Measurements from ENCODE around the gene DCAF12L1. TPM values are rescaled to one million over a fixed set of nuclear protein-coding genes. Genes with fewer than 3 reads are reported as not detected.

Gene DCAF12L1
- total RNA-seq, 1 experiment from 2014 or later: not detected

DNA sequence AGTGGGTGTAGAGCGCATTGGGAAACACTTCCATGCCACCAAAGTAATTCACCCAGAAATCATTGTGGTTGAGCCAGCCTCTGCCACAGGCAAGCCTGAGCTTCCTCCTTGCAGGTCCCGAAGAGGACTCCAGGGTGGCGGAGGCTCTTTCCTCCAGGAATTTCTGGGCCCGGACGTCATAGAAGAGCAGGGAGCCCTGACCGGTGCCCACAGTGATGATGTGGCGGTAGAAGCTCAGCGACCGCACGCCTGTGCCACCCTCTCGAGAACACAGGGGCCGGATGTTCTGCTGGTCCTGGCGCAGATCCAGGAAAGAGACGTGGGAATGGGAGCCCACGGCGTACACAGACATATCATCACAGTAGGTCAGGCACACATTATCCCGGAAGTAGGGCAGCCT lies 1.3 kb downstream of the DCAF12L1 start:
- Histone ChIP-seq H3K79me2 (ENCODE audit: insufficient read depth, low read length) (no peaks in the 10 kb centered on the region), H3K4me2 (ENCODE audit: low read length) (no peak overlapping the region), H3K4me3 (replicated peaks in 1 of 2; ENCODE audit: low read depth in 1 of 2, low read length in 2 of 2) (no peak overlapping the region), H3K27ac (ENCODE audit: low read depth, low read length) (no peak overlapping the region), H3K9me3 (ENCODE audit: control insufficient read depth in 1 of 2, insufficient read depth in 1 of 2, low read depth in 1 of 2, low read length in 2 of 2) (no peaks in the 10 kb centered on the region), H2AFZ (ENCODE audit: low read depth, low read length, poor library complexity, severe bottlenecking) (no peak overlapping the region), H3K9ac (ENCODE audit: low read length) (no peak overlapping the region), H4K20me1 (ENCODE audit: insufficient read depth) (no peaks in the 10 kb centered on the region), H3K4me1 (ENCODE audit: control insufficient read depth in 1 of 2, insufficient read depth in 2 of 2, low read length in 2 of 2) (no peaks in the 10 kb centered on the region), H3K36me3 (ENCODE audit: control insufficient read depth in 1 of 2, insufficient read depth in 2 of 2, low read length in 2 of 2) (no peaks in the 10 kb centered on the region), H3K9me2 (ENCODE audit: insufficient read depth) (no peaks in the 10 kb centered on the region), H3K27me3 (ENCODE audit: insufficient read depth, low read length) (no peaks in the 10 kb centered on the region)
- no peak for TF ChIP-seq EZH2 (IDR thresholded peaks at IDR 0.05)
- TF ChIP-seq, protein P1, sequence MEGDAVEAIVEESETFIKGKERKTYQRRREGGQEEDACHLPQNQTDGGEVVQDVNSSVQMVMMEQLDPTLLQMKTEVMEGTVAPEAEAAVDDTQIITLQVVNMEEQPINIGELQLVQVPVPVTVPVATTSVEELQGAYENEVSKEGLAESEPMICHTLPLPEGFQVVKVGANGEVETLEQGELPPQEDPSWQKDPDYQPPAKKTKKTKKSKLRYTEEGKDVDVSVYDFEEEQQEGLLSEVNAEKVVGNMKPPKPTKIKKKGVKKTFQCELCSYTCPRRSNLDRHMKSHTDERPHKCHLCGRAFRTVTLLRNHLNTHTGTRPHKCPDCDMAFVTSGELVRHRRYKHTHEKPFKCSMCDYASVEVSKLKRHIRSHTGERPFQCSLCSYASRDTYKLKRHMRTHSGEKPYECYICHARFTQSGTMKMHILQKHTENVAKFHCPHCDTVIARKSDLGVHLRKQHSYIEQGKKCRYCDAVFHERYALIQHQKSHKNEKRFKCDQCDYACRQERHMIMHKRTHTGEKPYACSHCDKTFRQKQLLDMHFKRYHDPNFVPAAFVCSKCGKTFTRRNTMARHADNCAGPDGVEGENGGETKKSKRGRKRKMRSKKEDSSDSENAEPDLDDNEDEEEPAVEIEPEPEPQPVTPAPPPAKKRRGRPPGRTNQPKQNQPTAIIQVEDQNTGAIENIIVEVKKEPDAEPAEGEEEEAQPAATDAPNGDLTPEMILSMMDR (IDR thresholded peaks at IDR 0.05 in 2 of 3, conservative IDR thresholded peaks at IDR 0.05 in 1 of 3; ENCODE audit: borderline replicate concordance in 1 of 3, insufficient read depth in 1 of 3, low read depth in 2 of 3, low read length in 2 of 3): no peak
- no peak for TF ChIP-seq FOSL1 (IDR thresholded peaks at IDR 0.05; ENCODE audit: low read depth)
- no peak for TF ChIP-seq EGR1 (IDR thresholded peaks at IDR 0.05; ENCODE audit: low read depth)
- no peak for DNase-seq (ENCODE audit: low read depth, low spot score)
- POLR2A ChIA-PET: no interaction called here
- intact Hi-C loops (cut with micrococcal nuclease): no loop called here
- ATAC-seq: no peak
- CTCF ChIA-PET: no interaction called here
- no TSS peak for BruUV-seq (replicated peaks)
- RAD21 ChIA-PET (ENCODE audit: low non-redundant PET in 1 of 2, low total read pairs in 2 of 2, uncharacterized antibody in 2 of 2, unreplicated experiment in 2 of 2): no interaction called here

DNA sequence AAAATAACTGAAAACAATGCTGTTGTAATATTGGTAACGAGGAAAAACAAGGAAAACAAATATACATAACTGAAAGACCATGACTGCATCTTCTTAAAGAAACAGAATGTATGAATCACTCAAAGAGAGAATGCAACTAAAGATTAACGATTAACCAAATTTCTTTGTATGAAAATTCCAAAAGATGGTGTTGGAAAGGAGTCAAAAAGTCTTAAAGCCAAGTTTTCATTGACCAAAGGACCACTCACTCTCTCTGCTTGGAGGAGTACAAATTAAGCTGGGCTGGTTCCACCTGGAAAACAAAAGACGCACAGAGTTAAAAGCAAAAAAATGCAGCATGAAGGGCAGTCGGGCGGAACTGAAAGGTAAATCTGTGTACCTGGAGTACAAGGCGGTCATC lies 1.8 kb downstream of the DCAF12L1 start:
- RAD21 ChIA-PET (ENCODE audit: low non-redundant PET in 1 of 2, low total read pairs in 2 of 2, uncharacterized antibody in 2 of 2, unreplicated experiment in 2 of 2): no interaction called here
- Histone ChIP-seq H3K4me2 (ENCODE audit: low read length) (no peak overlapping the region), H3K9me2 (ENCODE audit: insufficient read depth) (no peaks in the 10 kb centered on the region), H3K27me3 (ENCODE audit: insufficient read depth, low read length) (no peaks in the 10 kb centered on the region), H3K4me1 (ENCODE audit: control insufficient read depth in 1 of 2, insufficient read depth in 2 of 2, low read length in 2 of 2) (no peaks in the 10 kb centered on the region), H4K20me1 (ENCODE audit: insufficient read depth) (no peaks in the 10 kb centered on the region), H3K79me2 (ENCODE audit: insufficient read depth, low read length) (no peaks in the 10 kb centered on the region), H3K9ac (ENCODE audit: low read length) (no peak overlapping the region), H3K4me3 (replicated peaks in 1 of 2; ENCODE audit: low read depth in 1 of 2, low read length in 2 of 2) (no peak overlapping the region), H3K36me3 (ENCODE audit: control insufficient read depth in 1 of 2, insufficient read depth in 2 of 2, low read length in 2 of 2) (no peaks in the 10 kb centered on the region), H3K9me3 (ENCODE audit: control insufficient read depth in 1 of 2, insufficient read depth in 1 of 2, low read depth in 1 of 2, low read length in 2 of 2) (no peaks in the 10 kb centered on the region), H3K27ac (ENCODE audit: low read depth, low read length) (no peak overlapping the region), H2AFZ (ENCODE audit: low read depth, low read length, poor library complexity, severe bottlenecking) (no peak overlapping the region)
- CTCF ChIA-PET: no interaction called here
- intact Hi-C loops (cut with micrococcal nuclease): no loop called here
- BruUV-seq (replicated peaks): no TSS peak
- DNase-seq (ENCODE audit: low read depth, low spot score) (no peak), ATAC-seq (no peak)
- POLR2A ChIA-PET: no interaction called here
- TF ChIP-seq POLR2A (IDR thresholded peaks at IDR 0.05; ENCODE audit: borderline replicate concordance, extremely low read depth, insufficient read depth, insufficient read length) (no peak), YY1 (IDR thresholded peaks at IDR 0.05; ENCODE audit: extremely low read depth, insufficient replicate concordance, low read depth, low read length) (no peak), EZH2 (IDR thresholded peaks at IDR 0.05) (no peak), CBX3 (IDR thresholded peaks at IDR 0.05; ENCODE audit: low read depth) (no peak), ELF1 (IDR thresholded peaks at IDR 0.05; ENCODE audit: borderline replicate concordance, low read depth) (no peak), EZH2phosphoT487 (IDR thresholded peaks at IDR 0.05; ENCODE audit: borderline replicate concordance) (no peak), TCF7L2 (IDR thresholded peaks at IDR 0.05; ENCODE audit: borderline replicate concordance, extremely low read depth, insufficient read depth, insufficient read length) (no peak), ZFX (IDR thresholded peaks at IDR 0.05) (no peak), FOSL1 (IDR thresholded peaks at IDR 0.05; ENCODE audit: low read depth) (no peak), REST (IDR thresholded peaks at IDR 0.05; ENCODE audit: low read depth) (no peak)
- TF ChIP-seq, protein P2, sequence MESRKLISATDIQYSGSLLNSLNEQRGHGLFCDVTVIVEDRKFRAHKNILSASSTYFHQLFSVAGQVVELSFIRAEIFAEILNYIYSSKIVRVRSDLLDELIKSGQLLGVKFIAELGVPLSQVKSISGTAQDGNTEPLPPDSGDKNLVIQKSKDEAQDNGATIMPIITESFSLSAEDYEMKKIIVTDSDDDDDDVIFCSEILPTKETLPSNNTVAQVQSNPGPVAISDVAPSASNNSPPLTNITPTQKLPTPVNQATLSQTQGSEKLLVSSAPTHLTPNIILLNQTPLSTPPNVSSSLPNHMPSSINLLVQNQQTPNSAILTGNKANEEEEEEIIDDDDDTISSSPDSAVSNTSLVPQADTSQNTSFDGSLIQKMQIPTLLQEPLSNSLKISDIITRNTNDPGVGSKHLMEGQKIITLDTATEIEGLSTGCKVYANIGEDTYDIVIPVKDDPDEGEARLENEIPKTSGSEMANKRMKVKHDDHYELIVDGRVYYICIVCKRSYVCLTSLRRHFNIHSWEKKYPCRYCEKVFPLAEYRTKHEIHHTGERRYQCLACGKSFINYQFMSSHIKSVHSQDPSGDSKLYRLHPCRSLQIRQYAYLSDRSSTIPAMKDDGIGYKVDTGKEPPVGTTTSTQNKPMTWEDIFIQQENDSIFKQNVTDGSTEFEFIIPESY (IDR thresholded peaks at IDR 0.05; ENCODE audit: extremely low read depth, insufficient replicate concordance, low read length): no peak

Data from HCT116 (cell line).